ENCODE measurements around the gene STRC. TPM values are rescaled to one million over a fixed set of nuclear protein-coding genes. Genes with fewer than 3 reads are reported as not detected.
"Not testable (repeated sequence)": the region's sequence is repeated elsewhere in the genome, so short reads cannot be mapped to it uniquely, and the experiment has no call there.

The STRC gene
- total RNA-seq, 4 donors from 2014 or later: under 0.01 to 2.3 (median 0.88) TPM; not detected in 1

DNA sequence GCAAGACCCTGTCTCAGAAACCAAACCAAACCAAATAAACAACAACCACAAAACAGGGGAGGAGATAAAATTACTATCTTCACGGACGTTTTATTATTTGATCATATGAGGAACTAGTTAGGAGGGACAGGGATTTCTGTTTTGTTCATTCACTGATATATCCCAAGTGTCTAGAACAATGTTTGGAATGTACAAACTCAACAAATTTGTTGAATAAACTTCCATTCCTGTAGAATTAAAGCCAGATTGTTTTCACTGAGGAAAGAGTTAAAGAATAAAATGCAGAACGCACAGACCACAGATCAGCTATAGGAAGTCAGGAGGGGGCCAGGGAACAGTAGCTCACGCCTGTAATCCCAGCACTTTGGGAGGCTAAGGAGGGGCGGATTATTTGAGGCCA lies 6.5 kb upstream of the STRC start:
- TF ChIP-seq, protein P1, sequence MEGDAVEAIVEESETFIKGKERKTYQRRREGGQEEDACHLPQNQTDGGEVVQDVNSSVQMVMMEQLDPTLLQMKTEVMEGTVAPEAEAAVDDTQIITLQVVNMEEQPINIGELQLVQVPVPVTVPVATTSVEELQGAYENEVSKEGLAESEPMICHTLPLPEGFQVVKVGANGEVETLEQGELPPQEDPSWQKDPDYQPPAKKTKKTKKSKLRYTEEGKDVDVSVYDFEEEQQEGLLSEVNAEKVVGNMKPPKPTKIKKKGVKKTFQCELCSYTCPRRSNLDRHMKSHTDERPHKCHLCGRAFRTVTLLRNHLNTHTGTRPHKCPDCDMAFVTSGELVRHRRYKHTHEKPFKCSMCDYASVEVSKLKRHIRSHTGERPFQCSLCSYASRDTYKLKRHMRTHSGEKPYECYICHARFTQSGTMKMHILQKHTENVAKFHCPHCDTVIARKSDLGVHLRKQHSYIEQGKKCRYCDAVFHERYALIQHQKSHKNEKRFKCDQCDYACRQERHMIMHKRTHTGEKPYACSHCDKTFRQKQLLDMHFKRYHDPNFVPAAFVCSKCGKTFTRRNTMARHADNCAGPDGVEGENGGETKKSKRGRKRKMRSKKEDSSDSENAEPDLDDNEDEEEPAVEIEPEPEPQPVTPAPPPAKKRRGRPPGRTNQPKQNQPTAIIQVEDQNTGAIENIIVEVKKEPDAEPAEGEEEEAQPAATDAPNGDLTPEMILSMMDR (IDR thresholded peaks at IDR 0.05): no peak
- no peak for TF ChIP-seq POLR2A (IDR thresholded peaks at IDR 0.05)

DNA sequence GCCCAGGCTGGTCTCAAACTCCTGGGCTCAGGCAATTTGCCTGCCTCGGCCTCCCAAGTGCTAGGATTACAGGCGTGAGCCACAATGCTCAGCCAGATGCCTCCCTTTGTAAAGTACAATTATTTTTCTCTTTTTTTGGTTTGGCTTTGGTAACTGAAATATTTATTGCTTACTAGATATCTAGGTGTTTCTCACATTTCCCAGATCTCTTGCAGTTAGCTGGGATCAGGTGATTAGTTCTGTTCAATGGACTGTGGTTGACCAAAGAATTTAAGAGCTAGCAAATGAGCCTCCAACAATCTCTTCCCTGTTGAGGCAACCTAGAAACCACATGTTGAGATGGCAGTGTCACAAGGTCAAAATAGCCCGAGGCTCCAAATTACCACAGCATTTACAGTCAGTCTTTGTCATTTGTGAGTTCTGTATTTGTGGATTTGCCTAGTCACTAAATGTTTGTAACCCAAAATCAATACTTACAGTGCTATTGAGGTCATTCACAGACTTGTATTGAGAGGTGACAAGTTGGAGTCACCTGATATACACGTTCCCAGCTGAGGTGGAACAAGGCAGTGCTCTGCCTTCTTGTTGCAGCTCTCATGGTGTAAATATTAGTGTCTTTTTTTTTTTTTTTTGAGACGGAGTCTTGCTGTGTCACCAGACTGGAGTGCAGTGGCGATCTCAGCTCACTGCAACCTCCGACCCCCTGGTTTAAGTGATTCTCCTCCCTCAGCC lies 3.6 kb upstream of the STRC start:
- H3K27ac ChIP-seq; H3K27me3 ChIP-seq; H3K4me1 ChIP-seq; intact Hi-C loops (cut with DNase I; ENCODE audit: low total_unique reads); H3K4me3 ChIP-seq; DNase-seq; H3K9me3 ChIP-seq; H3K36me3 ChIP-seq: not testable (repeated sequence)

More for the DNA sequence above, 6.5 kb upstream of the STRC start:
- Histone ChIP-seq H3K27ac (no peak overlapping the region), H3K36me3 (no peaks in the 10 kb centered on the region), H3K9me3 (no peaks in the 10 kb centered on the region), H3K4me1 (no peaks in the 10 kb centered on the region), H3K27me3 (no peaks in the 10 kb centered on the region), H3K4me3 (no peak overlapping the region)
- DNase-seq: no peak
- intact Hi-C loops (cut with DNase I; ENCODE audit: low total_unique reads): no loop called here

DNA sequence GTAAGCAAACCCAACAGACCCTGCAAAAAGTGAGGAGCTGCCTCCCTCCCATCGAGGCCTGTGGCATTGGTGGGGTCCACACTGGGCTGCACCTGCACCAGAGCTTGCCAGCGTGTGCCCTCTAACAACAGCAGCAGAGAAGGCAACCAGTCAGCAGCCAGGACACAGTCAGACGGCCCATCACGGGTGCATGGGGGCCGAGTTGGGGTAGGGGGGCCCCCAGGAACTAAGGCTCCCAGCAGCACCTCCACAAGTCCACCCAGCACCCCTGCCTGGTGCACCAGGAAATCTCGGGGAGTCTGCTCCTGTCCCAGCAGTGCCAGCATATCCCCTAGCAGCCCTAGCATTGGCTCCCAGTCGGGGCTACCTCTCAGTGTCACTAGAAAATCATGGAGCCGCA lies 850 bp downstream of the STRC start:
- H3K27me3 ChIP-seq; DNase-seq; H3K4me1 ChIP-seq; H3K4me3 ChIP-seq; H3K36me3 ChIP-seq; intact Hi-C loops (cut with DNase I; ENCODE audit: low total_unique reads); H3K27ac ChIP-seq; H3K9me3 ChIP-seq: not testable (repeated sequence)

DNA sequence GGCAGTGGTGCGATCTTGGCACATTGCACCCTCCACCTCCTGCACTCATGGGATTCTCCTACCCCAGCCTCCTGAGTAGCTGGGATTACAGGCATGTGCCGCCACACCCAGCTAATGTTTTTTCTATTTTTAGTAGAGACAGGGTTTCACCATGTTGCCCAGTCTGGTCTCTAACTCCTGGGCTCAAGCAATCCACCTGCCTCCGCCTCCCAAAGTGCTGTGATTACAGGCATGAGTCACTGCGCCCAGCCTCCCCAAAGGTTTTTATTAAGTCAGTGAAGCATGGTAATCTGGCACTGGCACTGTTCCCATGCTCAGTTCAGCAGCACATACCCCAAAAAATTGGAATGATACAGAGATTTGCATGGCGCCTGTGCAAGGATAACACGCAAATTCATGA lies 16.4 kb downstream of the STRC start:
- H3K9me3 ChIP-seq; H3K27me3 ChIP-seq; H3K4me3 ChIP-seq; H3K27ac ChIP-seq; H3K36me3 ChIP-seq; intact Hi-C loops (cut with DNase I; ENCODE audit: low total_unique reads); H3K4me1 ChIP-seq; DNase-seq: not testable (repeated sequence)

DNA sequence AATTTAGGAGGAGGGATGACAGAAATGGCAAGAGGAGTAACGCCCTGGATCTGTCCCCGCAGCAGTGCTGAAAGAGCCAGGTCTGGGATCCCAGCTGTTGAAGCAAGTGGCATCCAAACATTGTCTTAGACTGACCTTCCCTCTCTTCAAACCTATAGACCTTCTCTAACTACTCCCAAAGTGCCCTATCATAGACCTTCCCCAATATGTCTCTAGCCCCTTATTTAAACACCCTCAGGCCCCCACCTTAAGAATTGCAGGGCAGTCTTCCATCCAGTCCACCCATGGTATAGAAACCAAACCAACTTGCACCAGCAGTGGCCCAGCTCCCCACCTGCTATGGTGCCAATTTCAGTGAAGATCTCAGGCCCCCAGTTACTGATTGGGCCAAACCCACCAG lies 18.4 kb downstream of the STRC start:
- DNase-seq; H3K9me3 ChIP-seq; H3K36me3 ChIP-seq; H3K27ac ChIP-seq; H3K27me3 ChIP-seq; intact Hi-C loops (cut with DNase I; ENCODE audit: low total_unique reads); H3K4me3 ChIP-seq; H3K4me1 ChIP-seq: not testable (repeated sequence)

DNA sequence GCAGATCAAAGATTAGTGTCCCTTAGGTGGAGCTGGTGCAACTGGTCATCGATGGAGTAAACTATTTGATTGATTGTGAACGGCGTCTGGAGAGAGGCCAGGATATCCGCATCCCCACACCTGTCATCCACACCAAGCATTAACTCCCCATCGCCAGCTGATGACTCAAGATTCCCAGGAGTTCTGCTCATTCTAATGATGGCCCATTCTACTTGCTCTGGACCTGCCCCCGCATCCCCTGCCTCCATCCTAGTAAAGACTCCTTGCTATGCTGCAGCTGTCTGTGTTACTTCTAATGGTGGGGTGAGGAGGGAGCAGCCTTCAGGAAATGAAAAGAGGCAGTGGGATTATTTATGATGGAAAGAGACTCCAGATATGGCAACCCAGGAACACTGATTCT lies 19.5 kb downstream of the STRC start:
- H3K27me3 ChIP-seq; H3K4me3 ChIP-seq; intact Hi-C loops (cut with DNase I; ENCODE audit: low total_unique reads); H3K9me3 ChIP-seq; DNase-seq; H3K4me1 ChIP-seq; H3K36me3 ChIP-seq; H3K27ac ChIP-seq: not testable (repeated sequence)

DNA sequence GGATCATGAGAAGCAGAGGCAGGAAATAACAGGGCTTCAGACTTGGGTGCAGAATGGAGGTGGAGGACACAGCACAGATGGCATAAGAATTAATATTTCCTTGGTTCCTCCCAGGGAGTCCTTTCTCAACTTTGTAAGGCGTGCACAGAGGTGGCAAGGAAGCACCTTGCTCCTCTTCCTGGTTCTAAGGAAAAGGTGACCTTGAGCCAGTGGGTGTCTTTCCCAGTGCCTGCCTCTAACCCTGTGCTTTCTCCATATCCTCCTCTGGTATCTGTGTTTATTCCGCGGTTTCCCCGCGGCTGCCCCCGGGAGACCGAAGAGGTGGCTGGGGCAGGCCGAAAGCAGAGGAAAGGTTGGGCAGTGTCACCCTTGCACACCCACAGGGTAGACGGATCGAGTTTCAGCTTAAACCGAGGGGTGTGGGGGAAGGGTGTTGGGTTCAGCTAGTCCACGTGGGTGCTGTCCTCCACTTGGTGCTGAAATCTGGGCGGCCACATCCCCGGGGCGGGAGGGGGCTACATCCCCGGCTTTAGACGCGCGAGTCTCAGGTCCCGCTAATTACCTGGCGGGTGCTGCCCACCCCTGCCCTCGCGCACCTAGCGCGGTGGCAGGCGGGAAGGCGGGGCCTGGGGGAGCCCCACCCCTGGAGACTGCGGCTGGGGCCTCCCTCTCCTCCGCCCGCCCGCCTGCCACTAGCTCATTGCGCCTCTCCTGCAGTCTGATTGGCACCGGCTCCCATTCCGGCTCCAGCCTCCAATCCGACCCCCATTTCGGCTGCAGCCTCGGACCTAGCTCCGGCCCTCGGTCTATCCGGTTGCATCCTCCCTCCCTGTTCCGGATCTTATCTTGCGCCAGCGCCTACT lies 25.0 kb downstream of the STRC start, which contains the start of gene CKMT1B:
Gene CKMT1B (plus strand): TSS at position 700 of the 863 bp plus-strand sequence. CDS start 192 bp downstream, outside the sequence.
- DNase-seq; H3K4me1 ChIP-seq; H3K36me3 ChIP-seq; H3K27ac ChIP-seq; H3K4me3 ChIP-seq; H3K9me3 ChIP-seq; intact Hi-C loops (cut with DNase I; ENCODE audit: low total_unique reads); H3K27me3 ChIP-seq: not testable (repeated sequence)

DNA sequence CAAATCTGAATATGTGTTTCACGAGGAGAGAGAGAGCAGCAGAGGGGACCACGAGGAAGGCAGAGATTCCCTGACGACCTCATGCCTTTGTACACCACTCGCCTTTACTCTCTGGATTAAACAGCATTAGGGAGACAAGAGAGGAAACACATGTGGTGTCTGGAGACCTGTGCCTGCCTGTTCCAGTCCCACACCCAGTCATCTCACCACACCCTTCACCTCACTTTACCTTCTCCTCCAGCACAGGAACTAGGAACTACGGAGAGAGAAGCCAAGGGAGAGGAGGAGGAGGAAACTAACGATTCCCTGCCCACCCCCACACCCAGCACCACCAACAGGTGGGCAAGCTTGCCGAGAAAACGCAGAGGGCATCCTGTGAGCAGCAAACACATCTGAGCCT lies 25.8 kb downstream of the STRC start:
- H3K9me3 ChIP-seq; H3K27ac ChIP-seq; H3K36me3 ChIP-seq; DNase-seq; H3K27me3 ChIP-seq; H3K4me1 ChIP-seq; intact Hi-C loops (cut with DNase I; ENCODE audit: low total_unique reads); H3K4me3 ChIP-seq: not testable (repeated sequence)

DNA sequence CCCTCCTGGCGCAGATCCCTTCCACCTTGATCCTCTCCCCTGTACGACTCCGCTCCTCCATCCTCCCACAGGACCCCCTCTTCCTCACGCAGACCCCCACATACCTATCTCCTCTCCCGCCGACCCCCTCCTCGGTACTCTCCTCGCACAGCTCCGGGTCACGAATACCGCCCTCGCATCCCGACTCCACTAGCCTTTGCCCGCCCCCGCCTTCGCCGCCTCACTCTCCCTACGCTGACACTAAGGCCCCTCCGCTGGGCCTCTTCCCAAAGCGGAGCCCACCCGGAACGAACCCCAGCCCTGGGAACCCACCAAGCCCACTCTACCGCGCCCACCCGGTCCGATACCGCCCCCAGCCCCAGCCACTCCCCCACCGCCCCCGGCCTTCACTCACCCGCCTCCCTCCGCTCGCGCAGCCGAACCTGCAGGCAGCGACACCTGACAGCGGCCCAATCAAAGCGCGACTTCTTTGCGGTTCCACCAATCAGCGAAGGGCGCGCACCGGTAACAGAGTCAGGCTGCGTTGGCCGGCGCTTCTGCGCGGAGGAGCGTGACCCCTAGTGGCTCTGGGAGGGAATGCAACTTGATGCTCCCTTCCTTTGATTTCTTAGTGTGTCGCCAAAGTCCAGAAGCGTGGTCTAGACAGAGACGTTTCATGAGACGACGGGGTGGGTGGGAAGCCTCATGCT lies 28.7 kb downstream of the STRC start, which contains the start of gene PPIP5K1:
Gene PPIP5K1 (minus strand): TSS at position 431 of the 689 bp plus-strand sequence. CDS start 5,704 bp downstream, outside the sequence.
- DNase-seq; H3K4me3 ChIP-seq; H3K27ac ChIP-seq; H3K9me3 ChIP-seq; H3K27me3 ChIP-seq; H3K36me3 ChIP-seq; H3K4me1 ChIP-seq; intact Hi-C loops (cut with DNase I; ENCODE audit: low total_unique reads): not testable (repeated sequence)

DNA sequence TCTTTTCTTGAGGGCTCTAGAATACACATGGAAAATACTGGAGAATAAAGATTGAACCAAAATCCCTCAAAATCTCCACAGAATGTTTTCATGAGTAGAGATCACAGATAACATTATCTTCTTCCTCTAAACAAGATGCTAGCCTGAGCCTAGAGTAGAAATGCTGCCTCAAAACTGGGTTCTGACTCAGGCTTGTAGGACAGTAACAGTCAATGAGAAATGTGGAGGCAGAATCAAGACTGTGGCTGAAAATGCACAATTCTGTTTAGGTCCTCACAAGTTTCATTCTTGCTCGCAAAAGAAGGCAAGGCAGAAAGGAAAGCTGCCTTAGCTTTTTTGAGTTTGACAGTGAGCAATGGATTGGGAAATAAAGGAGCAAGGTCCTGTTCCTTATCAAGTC lies 44.0 kb downstream of the STRC start:
- intact Hi-C loops (cut with DNase I; ENCODE audit: low total_unique reads); H3K4me1 ChIP-seq; H3K27ac ChIP-seq; DNase-seq; H3K4me3 ChIP-seq; H3K36me3 ChIP-seq; H3K27me3 ChIP-seq; H3K9me3 ChIP-seq: not testable (repeated sequence)

DNA sequence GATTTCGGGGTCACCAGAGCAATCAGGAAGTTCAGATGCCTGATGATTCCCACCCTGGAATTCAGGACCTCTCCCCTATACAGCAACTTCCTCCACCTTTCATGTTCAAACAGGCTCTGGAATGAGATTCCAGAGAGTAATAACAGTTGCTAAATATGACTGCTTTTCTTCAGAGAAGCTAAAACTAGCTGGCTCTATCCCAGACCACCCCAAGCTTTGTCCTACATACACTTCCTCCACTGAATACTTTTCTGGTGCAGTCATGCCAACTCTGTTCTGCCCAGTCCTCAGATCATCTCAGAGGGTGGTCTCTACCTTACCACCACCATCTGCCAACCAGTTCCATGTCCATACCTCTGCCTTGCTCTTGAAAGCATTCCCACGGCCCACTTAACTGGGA lies 52.0 kb downstream of the STRC start:
- H3K36me3 ChIP-seq: not testable (repeated sequence)

DNA sequence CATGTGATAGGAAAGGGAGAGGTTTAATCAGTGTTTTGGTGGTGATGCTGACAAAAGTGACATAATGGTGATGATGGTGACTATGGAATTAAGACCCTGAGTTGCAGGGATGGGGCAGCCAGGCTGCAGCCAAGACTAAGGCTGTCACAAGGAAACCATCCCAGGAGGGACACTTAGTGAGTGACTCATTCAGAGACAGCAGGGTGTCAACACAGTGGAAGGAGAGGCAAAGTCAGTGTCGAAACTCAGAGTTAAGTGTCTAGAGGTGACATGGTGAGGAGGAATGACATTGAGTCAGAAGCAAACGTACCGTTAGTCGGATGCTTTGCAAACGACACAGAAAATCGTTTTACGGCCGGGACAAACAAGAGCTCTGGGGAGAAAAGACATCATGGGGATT lies 54.8 kb downstream of the STRC start:
- H3K9me3 ChIP-seq; intact Hi-C loops (cut with DNase I; ENCODE audit: low total_unique reads); DNase-seq; H3K4me1 ChIP-seq; H3K4me3 ChIP-seq; H3K36me3 ChIP-seq; H3K27me3 ChIP-seq; H3K27ac ChIP-seq: not testable (repeated sequence)

More for the DNA sequence above, 52.0 kb downstream of the STRC start:
- H3K9me3 ChIP-seq; intact Hi-C loops (cut with DNase I; ENCODE audit: low total_unique reads); H3K27me3 ChIP-seq; H3K27ac ChIP-seq; DNase-seq; H3K4me1 ChIP-seq; H3K4me3 ChIP-seq: not testable (repeated sequence)
